Kidney capillary endothelial cell (primary cell): Measurements from ENCODE around the gene CCDC106.
A peak's percentile ranks its signal among the peaks of the same experiment; 100 is the strongest.

Experiments used
- DNase-seq: peaks from one replicate; pipeline ENCODE4 v3.0.0-alpha.2; 2018; ENCODE audit warnings: low spot score

CCDC106 gene

GRCh38 chr19:55650602-55651230, 2.7 kb downstream of the CCDC106 start:
- no peak for DNase-seq

GRCh38 chr19:55651236-55651635, 3.2 kb downstream of the CCDC106 start:
- DNase-seq, result no peak

DNA sequence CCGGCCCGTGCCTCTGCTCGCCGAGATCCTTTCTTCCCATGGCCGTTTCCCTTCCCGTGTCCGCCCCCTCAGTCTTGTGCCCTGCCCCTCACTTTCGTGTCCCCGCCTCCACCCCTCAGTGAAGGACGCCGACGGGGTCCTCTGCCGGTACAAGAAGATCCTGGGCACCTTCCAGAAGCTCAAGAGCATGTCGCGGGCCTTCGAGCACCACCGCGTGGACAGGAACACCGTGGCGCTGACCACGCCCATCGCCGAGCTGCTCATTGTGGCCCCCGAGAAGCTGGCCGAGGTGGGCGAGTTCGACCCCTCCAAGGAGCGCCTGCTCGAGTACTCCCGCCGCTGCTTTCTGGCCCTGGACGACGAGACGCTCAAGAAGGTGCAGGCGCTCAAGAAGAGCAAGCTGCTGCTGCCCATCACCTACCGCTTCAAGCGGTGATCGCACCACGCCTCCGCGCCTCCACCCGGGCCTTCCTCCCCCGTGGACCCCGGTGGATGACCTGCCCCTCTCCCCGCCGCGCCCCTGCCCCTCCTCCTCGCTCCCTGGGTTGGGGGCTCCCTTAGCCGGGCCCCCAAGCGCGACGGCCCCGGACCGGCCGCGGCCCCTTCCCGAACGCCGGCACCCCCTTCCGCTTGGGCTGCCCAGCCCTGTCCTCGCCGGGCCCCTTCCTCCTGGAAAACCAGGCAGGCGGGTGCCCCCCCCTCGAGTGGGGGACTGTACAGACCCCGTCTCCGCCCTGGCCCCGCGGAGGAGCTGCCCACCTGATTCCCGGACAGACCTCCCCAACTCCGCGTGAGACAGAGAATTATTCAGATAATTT, 4.5 kb downstream of the CCDC106 start:
- DNase-seq, result no peak

DNA sequence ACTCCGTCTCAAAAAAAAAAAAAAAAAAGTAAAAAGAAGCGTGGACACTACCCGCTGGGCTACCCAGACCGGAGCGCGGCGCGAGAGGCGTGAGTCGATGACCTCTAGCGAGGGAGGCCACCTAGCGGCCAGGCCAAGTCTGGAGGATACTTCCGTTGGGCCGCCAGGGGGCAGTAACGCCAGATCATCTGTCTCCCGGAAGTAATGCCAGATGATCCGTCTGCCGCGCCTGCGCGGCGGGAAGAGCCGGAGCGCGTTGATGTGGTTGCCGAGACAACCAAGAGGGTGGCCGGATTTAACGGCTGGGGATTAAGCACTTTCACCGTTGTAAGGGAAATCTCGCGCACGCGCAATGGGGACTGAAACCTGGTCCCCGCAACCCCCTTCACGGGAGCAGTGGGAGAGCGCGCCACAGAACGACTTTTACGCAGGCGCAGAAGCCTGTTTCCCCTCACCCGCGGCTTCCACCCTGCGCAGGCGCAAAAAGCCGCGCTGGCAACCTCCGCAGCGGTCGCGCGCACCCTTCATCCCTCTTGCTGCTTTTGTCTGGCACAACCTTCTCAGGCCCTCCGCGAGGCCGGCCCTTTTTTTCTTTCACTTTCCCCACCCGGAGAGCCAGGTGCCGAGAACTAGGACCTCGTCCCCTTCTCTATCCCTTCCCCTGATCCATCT, 5.8 kb downstream of the CCDC106 start:
- peak; percentile 98 for DNase-seq

DNA sequence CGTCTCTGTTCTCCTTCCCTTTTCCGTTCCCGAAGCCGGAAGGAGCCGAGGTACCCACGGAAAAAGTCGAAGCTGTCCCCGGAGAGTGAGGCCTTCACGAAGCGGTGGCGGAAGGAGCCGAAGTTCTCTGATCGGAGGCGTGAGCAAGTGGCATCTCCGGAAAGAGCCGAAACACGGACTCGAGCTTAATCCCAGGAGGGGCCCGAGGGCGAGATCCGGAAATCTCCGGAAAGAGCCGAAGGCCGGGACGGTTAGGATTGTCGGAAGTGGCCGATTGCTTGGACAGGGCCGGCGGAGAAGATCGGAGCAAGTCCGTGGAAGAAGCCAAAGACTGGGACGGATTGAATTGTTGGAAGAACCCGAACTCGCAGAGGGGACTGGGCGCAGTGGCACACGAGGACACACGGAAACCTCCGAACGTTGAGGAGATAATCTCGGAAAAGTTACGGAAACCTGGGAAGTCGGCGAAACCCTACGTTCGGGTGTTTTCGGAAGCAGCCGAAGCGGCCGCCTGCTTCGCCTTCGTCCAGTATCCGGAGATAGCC, 6.4 kb downstream of the CCDC106 start:
- DNase-seq, result peak; percentile 99

DNA sequence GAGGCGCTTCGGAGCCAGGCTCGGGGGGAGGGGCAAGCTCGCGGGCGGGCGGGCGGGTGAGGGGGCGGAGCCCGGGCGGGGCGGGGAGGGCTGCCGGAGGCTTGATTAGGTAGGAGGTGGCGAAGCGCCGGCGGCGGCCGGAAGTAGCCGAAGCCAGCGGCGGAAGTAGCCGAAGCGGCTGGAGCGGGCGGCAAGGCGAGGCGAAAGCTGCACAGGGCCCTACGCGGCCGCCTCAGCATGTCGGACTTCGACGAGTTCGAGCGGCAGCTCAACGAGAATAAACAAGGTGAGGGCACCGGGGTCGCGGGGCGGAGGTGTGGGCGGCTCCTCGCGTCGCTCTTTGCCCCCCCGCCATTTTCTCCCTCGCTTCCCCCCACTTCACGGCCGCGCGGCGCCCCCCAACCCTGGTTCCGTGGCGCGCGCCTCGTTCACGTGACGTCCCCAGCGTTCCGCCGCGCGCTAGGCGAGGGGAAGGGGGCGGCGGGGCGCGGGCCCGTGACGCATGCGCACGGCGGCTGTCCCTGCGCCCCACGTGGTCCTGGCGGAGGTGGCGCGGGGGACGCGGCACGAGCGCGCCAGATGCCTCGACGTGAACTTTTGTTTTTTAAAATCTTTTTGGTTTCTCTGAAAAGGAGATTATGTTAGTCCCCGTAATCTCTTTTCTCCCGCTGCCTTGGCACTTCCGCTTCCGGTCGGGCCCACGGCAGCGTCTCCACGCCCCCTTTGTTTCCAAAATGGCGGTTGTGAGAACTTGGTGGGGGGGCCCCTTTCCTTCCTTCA, 7.0 kb downstream of the CCDC106 start, which contains the start of gene U2AF2:
Gene U2AF2, plus strand, starts transcription at position 168 of the 780 bp plus-strand sequence. Its CDS starts 70 bp downstream, at position 238.
- DNase-seq, result peak; percentile 89

- DNase-seq, result no peak
These were observed 7.6 kb downstream of the CCDC106 start for GRCh38 chr19:55655648-55656040.

- DNase-seq, result no peak
These were observed 8.5 kb downstream of the CCDC106 start for GRCh38 chr19:55656552-55656951.

GRCh38 chr19:55656988-55657747, 9.2 kb downstream of the CCDC106 start:
- DNase-seq, result no peak

DNA sequence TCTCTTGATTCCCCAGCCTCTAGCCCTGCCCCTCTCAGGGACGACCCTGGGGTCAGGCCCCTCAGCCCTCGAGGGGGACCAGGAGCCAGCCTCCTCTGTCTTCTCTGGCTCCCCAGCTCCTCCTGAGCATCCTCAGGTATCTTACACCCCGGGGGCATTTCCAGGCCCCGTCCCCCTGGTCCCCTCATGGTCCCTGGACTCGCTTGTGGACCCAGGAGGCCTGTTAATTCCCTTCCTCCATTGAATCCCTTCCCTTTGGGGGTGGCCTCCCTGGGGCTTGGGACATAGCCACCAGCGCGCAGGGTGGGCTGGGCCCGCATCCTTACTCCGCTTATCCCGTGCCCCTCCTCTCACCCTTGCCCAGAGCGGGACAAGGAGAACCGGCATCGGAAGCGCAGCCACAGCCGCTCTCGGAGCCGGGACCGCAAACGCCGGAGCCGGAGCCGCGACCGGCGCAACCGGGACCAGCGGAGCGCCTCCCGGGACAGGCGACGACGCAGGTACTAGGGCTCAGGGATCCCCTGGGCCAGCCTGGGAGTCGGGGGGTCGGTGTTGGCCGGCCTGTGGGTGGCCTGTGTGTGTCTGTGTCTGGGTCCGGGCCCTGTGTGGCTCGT, 10.9 kb downstream of the CCDC106 start:
- no peak for DNase-seq

DNA sequence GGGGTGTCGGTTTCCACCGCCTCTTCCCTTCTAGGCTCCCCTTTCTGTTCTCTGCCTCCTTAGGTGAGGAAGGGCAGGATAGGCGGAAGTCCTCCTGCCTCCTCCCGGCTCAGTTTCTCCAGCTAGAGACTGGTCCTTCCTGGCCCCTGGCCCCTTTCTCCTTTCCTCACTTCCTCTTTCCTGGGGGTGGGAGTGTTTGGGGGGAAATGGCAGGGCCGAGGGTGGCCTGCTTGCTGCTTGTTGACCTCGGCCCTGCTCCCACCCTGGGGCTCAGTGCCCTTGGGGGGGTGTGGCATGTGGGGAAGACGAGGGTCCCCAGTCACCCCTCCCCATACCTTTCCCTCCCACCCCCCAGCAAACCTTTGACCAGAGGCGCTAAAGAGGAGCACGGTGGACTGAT, 11.8 kb downstream of the CCDC106 start:
- no peak for DNase-seq

DNA sequence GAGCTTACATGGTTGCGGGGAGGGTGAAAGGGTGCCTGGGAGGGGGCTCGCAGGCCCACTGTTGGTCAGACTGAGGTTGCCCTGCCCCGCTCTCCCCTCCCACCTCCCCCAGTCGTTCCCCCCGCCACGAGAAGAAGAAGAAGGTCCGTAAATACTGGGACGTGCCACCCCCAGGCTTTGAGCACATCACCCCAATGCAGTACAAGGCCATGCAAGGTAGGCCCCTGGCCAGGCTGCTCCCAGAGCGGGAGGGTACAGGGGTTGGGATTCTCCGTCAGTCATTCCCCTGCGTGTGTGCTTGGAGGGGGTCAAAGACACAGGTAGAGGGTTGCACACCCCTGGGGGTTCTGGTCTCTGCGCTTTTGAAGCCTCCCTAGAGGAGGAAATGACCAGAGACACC, 12.4 kb downstream of the CCDC106 start:
- DNase-seq, result no peak

GRCh38 chr19:55660991-55661390, 13.0 kb downstream of the CCDC106 start:
- no peak for DNase-seq

- no peak for DNase-seq
These were observed 13.8 kb downstream of the CCDC106 start for GRCh38 chr19:55661826-55662225.

- DNase-seq, result no peak
These were observed 16.0 kb downstream of the CCDC106 start for GRCh38 chr19:55663846-55664536.

DNA sequence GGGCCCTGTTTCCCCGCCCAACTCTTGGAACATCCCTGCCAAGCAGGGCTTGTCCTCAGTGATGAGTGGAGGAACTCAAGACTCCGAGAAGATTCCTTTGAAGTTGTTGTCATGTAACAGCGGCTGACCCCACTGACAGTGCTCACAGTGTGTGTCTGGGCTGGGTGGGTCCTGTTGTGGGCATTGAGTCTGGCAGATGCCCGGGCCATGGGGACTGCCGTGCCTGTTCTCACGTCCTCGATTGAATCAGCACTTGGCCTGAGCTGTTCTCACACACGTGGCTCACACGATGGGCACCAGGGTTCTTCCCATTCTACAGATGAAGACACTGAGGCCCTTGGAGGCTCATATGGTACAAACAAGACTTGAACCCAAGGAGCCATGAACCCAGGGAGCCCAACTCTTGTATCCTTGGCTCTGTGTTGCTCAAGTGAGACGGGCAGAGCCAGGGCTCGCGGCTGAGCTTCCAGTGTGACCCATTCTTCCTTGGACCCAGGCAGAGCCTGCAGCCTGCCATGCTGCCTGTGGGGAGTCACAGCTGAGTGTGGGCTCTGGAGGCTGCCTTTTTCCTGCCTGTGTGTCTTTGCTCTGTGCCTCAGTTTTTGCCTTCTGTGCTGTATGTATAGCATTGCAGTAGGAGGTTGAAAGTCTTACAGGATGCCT, 18.5 kb downstream of the CCDC106 start:
- DNase-seq, result no peak

GRCh38 chr19:55667006-55667381, 19.0 kb downstream of the CCDC106 start:
- DNase-seq, result no peak

- no peak for DNase-seq
These were observed 19.5 kb downstream of the CCDC106 start for GRCh38 chr19:55667511-55667910.

GRCh38 chr19:55667958-55668357, 19.9 kb downstream of the CCDC106 start:
- DNase-seq, result no peak
